ENCODE results near the gene TMEM132C.

- TF ChIP-seq CTCF (IDR thresholded peaks at IDR 0.05; ENCODE audit: poor library complexity) (no peak), EZH2 (IDR thresholded peaks at IDR 0.05; ENCODE audit: borderline replicate concordance) (no peak), EZH2phosphoT487 (IDR thresholded peaks at IDR 0.05; ENCODE audit: low read depth, severe bottlenecking, unreplicated experiment) (no peak)
These were observed 314.4 kb downstream of the TMEM132C start for GRCh38 chr12:128581321-128581761.
